Measurements from ENCODE around the gene ATP5ME. TPM values are rescaled to one million over a fixed set of nuclear protein-coding genes. Genes with fewer than 3 reads are reported as not detected.
"Not testable (repeated sequence)": the region's sequence is repeated elsewhere in the genome, so short reads cannot be mapped to it uniquely, and the experiment has no call there.

ATP5ME gene
- total RNA-seq, 1 experiment from 2014 or later: 330 TPM

GRCh38 chr4:706834-707598 lies 32.9 kb upstream of the ATP5ME start:
- DNase-seq (ENCODE audit: low read depth, low spot score) (no peak), ATAC-seq (no peak)
- ChIA-PET CTCF (no interaction called here), POLR2A (no interaction called here), RAD21 (ENCODE audit: low non-redundant PET in 1 of 2, low total read pairs in 2 of 2, uncharacterized antibody in 2 of 2, unreplicated experiment in 2 of 2) (no interaction called here)
- Histone ChIP-seq H3K4me3 (replicated peaks in 1 of 2; ENCODE audit: low read depth in 1 of 2, low read length in 2 of 2) (peak overlapping the region; percentile 88 to 93), H3K36me3 (ENCODE audit: control insufficient read depth in 1 of 2, insufficient read depth in 2 of 2, low read length in 2 of 2) (no peaks in the 10 kb centered on the region), H4K20me1 (ENCODE audit: insufficient read depth) (no peaks in the 10 kb centered on the region), H3K9ac (ENCODE audit: low read length) (peak overlapping the region; percentile 99; the same call in 1 of the 2 replicates), H3K27ac (ENCODE audit: low read depth, low read length) (peak overlapping the region; percentile 42; the same call in 1 of the 2 replicates), H2AFZ (ENCODE audit: low read depth, low read length, poor library complexity, severe bottlenecking) (no peak overlapping the region), H3K79me2 (ENCODE audit: insufficient read depth, low read length) (peaks cover 53% of the 10 kb centered on the region), H3K9me2 (ENCODE audit: insufficient read depth) (no peaks in the 10 kb centered on the region), H3K4me2 (ENCODE audit: low read length) (peak overlapping the region; percentile 85), H3K4me1 (ENCODE audit: control insufficient read depth in 1 of 2, insufficient read depth in 2 of 2, low read length in 2 of 2) (peaks cover 3 to 9% of the 10 kb centered on the region in 2 experiments; a peak in 3 of 4 replicates), H3K9me3 (ENCODE audit: control insufficient read depth in 1 of 2, insufficient read depth in 1 of 2, low read depth in 1 of 2, low read length in 2 of 2) (no peaks in the 10 kb centered on the region), H3K27me3 (ENCODE audit: insufficient read depth, low read length) (no peaks in the 10 kb centered on the region)
- no TSS peak for BruUV-seq (replicated peaks)
- intact Hi-C loops (cut with micrococcal nuclease): no loop called here
- TF ChIP-seq RAD21 (IDR thresholded peaks at IDR 0.05; ENCODE audit: low read depth): no peak
- no peak for TF ChIP-seq POLR2A (IDR thresholded peaks at IDR 0.05; ENCODE audit: borderline replicate concordance, extremely low read depth, insufficient read depth, insufficient read length)
- TF ChIP-seq CTCF (IDR thresholded peaks at IDR 0.05 in 2 of 3, conservative IDR thresholded peaks at IDR 0.05 in 1 of 3; ENCODE audit: borderline replicate concordance in 1 of 3, insufficient read depth in 1 of 3, low read depth in 2 of 3, low read length in 2 of 3): no peak

GRCh38 chr4:706083-706633 lies 32.1 kb upstream of the ATP5ME start:
- H3K9me3 ChIP-seq (ENCODE audit: control insufficient read depth in 1 of 2, insufficient read depth in 1 of 2, low read depth in 1 of 2, low read length in 2 of 2); H3K9me2 ChIP-seq (ENCODE audit: insufficient read depth); CTCF ChIA-PET; H3K27me3 ChIP-seq (ENCODE audit: insufficient read depth, low read length); intact Hi-C loops (cut with micrococcal nuclease); H4K20me1 ChIP-seq (ENCODE audit: insufficient read depth); H3K36me3 ChIP-seq (ENCODE audit: control insufficient read depth in 1 of 2, insufficient read depth in 2 of 2, low read length in 2 of 2); POLR2A ChIA-PET; H2AFZ ChIP-seq (ENCODE audit: low read depth, low read length, poor library complexity, severe bottlenecking); BruUV-seq (replicated peaks); RAD21 ChIA-PET (ENCODE audit: low non-redundant PET in 1 of 2, low total read pairs in 2 of 2, uncharacterized antibody in 2 of 2, unreplicated experiment in 2 of 2); DNase-seq (ENCODE audit: low read depth, low spot score); H3K4me1 ChIP-seq (ENCODE audit: control insufficient read depth in 1 of 2, insufficient read depth in 2 of 2, low read length in 2 of 2); ATAC-seq: not testable (repeated sequence)
- TF ChIP-seq ZFX (IDR thresholded peaks at IDR 0.05): peak; percentile 52; the same call in 1 of the 2 replicates
- H3K4me3 ChIP-seq (replicated peaks in 1 of 2; ENCODE audit: low read depth in 1 of 2, low read length in 2 of 2): peak overlapping the region; percentile 88 to 93
- peak overlapping the region; percentile 99 for H3K9ac ChIP-seq (ENCODE audit: low read length)
- peak overlapping the region; percentile 85 for H3K4me2 ChIP-seq (ENCODE audit: low read length)
- H3K27ac ChIP-seq (ENCODE audit: low read depth, low read length): peak overlapping the region; percentile 98
- peaks cover 48% of the 10 kb centered on the region for H3K79me2 ChIP-seq (ENCODE audit: insufficient read depth, low read length)
